SKM-1 treated with dmso at 0.1 percent for 144 hours (cell line): ENCODE results near the gene GAS7.
"Not testable (repeated sequence)": the region's sequence is repeated elsewhere in the genome, so short reads cannot be mapped to it uniquely, and the experiment has no call there.

Source experiments
- DNase-seq: peaks from one replicate; lab custom pipeline; 2025; ENCODE audit not compliant: unreplicated experiment; lab: John Stamatoyannopoulos, UW

Gene GAS7

GRCh38 chr17:10114931-10115535 is 83.4 kb downstream of the GAS7 start:
- peak; percentile 78 for DNase-seq

GRCh38 chr17:10112962-10113361 is 85.4 kb downstream of the GAS7 start:
- no peak for DNase-seq

DNA sequence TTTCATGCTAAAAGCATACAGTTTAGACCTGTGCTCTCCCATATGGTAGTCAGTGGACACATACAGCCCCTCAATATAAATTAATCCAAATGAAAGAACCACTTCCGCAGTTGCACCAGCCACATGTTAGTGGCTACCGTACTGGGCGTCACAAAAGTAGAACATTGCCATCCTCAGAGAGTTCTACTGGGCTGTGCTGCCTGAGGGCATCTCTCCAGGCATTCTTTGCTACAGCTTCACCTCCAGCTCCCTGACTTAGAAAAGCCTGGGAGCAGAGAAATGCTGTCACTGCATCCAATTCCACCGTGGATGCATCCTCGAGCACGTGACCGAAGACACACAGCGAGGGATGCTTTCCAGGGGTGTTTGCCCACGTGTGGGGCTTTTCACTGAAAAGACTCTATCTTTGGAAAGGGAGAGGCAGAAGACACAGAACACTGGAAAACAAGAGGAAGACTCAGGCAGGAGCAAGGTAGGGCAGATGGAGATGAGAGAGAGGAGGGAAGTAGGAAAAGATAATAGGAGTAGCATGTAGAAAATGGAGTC is 86.4 kb downstream of the GAS7 start:
- DNase-seq: no peak

DNA sequence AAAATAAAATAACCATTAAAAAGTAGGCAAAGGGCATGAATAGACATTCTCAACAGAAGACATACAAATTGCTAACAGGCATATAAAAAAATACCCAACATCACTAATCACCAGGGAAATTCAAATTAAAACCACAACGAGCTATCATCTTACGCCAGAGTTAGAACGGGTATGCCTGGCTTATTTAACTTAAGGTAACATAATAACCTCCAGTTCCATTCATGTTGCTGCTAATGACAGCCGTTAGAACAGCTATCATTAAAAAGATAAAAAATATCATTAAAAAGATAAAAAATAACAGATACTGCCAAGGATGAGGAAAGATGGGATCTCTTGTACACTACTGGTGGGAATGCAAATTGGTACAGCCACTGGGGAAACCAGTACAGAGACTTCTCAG is 89.3 kb downstream of the GAS7 start:
- DNase-seq: no peak

GRCh38 chr17:10107316-10108165 is 90.9 kb downstream of the GAS7 start:
- DNase-seq: no peak

DNA sequence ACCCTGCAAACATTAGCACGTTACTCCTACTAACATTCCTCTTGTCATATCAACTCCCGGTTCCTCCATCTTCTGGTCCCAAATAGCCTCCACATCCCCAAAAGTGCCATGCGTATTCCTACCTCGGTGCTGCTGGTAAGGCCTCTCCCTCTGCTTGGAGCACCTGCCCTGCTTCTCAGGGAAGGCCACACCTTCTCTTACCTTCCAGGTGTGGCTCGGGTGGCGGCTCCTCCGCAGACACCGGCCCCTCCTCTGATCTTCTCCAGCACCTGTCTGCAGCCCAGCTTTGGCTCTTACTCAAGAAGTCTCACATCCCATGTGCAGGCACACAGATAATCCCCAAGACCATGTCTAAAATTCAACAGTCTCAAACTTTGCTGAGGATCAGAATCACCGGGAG is 92.3 kb downstream of the GAS7 start:
- no peak for DNase-seq

DNA sequence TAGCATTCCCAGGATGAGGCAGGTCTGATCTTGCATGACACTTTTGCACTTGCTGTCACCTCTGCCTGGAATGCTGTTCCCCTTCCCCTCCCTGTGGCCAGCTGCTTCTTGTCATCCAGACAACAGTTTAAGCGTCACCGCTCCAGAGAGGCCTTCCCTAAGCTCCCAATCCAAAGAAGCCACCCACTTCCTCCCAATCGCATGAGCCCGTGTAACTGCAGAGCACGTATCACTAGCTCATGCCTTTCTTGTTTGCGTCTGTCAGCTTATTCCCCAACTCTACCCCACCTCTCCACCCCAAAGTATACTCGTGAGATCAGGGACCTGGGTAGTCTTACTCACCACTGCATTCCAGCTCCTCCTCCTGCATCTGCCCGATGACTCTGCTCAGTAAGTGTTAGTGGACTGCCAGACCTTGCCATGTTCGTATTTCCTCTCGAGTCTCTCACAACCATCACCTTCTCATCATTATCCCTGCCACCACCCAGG is 92.8 kb downstream of the GAS7 start:
- no peak for DNase-seq

GRCh38 chr17:10103712-10104111 is 94.7 kb downstream of the GAS7 start:
- DNase-seq: no peak

DNA sequence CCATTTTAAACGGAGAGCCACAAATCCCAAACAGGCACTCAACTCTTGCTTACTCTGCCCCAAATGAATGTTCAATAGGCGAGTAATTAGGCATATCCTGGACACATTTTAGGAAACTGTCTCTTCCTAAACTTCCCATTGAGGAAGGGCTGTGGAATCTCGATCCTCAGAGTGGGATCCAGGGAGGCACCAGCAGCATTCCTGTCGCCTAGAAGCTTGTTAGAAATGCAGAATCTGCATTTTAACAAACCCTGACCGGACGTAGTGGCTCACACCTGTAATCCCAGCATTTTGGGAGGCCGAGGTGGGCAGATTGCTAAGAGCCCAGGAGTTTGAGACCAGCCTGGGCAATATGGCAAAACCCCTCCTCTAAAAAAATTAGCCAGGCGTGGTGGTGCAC is 95.6 kb downstream of the GAS7 start:
- no peak for DNase-seq

- no peak for DNase-seq
These were observed 99.3 kb downstream of the GAS7 start for GRCh38 chr17:10099051-10099571.

DNA sequence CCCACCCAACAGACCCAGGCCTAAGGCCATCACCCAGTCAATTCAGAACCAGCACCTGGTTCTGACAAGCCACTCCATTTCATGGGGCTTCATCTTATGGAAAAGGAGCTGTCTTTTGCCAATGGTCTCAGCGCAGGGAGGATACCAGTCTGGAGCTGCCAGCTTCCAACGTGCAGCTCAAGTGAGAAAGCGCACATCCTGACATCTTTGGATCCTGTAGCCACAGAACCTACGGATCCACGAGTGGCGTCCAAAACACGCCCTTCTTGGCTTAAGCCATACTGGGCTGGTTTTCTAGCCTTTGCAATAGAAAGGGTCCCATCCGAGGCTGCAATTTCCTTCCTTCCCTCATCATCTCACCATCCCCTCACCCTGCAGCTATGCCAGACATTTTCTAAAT is 101.8 kb downstream of the GAS7 start:
- DNase-seq: no peak

DNA sequence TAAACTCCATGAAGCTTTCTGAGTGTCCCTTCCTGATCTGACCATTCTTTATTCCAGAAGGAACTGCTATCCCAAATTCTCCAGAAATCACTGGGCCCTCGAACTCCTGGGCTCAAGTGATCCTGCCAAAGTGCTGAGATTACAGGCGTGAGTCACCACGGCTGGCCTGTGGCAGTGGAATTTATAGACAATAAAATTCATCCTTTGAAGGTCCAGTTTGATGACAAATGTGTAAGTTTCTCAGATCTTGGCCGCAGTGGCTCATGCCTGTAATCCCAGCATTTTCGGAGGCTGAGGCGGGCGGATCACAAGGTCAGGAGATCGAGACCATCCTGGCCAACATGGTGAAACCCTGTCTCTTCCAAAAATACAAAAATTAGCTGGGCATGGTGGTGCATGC is 103.1 kb downstream of the GAS7 start:
- not testable (repeated sequence) for DNase-seq

DNA sequence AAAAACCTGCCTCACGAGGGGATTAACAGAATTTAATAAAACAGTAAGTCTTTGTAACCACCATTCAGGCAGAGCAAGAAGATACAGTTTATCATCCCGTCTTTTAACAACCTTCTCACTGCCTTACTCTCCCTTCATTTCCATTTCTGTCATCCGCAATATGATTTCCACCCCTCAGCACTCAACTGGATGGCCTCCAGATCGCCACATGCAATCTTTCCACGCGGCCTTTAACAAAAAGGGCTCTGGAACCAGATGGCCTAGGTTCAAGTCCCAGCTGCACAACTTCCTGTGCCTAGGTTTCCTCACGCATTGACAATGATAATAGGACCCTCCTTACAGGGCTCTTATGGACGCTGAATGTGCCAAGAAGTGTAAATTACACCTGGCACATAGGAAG is 103.6 kb downstream of the GAS7 start:
- no peak for DNase-seq

DNA sequence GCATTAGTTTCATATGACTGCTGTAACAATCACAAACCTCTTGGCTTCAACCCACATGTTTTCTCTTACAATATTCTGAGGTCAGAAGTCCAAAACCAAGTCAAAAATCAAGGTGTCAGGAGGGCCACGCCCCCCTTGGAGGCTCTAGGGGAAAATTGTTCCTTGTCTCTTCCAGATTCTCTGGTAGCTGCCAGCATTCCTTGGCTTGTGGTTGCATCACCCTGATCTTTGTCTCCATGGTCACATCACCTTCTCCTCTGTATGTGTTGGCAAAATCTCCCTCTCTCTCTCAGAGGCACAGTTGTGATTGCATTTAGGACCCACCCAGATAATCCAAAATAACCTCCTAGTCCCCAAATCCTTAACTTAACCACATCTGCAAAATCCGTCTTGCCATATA is 105.8 kb downstream of the GAS7 start:
- DNase-seq: no peak

DNA sequence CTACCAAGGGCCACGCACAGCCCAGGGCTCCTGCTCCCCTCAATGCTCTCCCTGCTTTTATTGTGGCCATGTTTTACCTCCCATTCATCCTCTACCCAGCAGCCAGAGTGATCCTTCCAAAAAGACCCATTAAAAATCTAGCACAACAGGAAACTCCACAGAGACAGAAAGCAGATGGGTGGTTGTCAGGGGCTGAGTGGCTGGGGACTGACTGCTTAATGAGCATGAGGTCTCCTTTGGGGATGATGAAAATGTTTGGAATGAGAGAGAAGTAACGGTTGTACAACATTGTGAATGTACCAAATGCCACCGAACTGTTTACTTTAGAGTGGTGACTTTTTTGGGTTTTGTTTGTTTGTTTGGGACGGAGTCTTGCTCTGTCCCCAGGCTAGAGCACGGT is 107.4 kb downstream of the GAS7 start:
- no peak for DNase-seq

DNA sequence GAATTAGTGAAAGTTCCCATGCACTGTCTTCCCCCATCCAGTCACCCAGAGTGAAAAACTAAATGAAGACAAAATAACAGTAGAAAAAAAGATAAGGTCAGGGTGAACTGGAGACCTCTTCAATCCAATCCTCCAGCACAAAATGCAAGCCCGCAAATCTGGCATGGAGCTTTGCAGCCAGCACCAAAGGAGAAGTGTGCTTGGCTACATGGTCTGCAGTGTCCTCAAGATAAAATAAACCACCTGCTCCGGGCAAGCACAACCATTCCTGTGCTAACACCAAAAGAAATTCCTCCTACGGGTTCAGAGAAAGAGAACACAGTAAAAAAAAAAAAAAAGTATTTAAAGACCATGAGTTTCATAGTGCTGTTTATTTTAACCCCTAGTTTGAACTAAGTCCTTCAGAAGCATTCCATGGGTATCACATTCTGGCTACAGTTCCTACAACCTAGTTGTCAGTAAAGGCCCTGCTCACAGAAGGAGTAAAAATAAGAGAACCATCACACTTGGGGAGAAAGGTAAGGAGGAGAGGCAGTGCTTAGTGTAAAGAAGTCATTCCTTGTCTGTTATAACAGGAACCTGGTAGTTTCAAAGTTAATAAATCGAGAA is 109.1 kb downstream of the GAS7 start:
- no peak for DNase-seq

DNA sequence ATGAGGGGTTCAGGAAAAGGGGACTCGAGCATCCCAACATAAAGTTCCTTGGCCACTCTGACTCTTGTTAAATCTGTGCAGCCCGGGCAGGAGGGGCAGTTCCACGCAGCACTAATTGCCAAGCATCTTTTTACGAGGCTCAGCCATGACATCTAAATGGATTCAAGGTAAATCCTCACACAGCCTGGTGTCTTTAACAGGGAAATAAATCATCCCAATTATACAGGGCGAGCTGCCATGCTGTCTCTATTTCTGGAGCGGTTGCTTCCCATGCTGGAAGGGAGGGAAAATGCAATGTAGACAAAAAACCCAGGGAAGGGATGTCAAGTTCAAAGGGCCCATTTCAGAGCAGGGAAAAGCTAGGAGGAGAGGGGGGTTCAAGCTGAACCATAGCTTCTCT is 110.0 kb downstream of the GAS7 start:
- no peak for DNase-seq

DNA sequence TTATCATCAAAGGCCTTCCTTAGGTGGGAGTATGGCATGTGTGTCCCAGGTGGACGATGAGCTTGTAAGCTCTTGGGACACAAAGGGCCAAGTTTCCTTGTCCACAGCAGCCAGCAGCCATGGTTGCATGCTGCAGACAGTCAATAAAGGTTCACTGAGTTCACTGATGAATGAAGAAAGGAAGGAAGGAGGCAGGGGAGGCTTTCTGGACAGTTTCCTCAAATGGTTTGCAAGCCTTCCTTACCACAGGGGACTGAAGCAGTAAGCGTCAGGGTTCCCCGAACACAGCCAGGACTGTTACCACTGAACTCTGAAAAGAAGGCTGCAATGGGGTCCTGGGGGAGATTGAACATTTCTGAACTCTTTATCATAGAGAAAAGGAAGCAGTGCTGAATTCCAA is 111.1 kb downstream of the GAS7 start:
- peak; percentile 31 for DNase-seq

DNA sequence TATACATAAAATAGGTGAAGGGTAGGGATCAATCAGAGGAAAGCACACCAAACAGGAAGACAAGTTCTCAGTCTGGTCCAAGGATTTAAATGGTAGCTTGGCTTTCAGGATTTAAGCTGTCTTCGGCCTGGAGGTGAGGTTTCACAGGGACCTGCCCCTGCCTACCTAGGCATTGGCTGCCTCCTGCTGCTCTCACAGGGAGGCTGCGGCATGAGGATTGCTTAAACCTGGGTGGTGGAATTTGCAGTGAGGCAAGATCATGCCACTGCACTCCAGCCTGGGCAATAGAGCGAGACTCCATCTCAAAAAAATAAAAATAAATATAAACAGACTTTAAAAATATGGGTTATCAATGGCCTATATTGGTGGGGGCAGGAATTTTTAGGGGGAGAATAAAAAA is 114.5 kb downstream of the GAS7 start:
- no peak for DNase-seq

DNA sequence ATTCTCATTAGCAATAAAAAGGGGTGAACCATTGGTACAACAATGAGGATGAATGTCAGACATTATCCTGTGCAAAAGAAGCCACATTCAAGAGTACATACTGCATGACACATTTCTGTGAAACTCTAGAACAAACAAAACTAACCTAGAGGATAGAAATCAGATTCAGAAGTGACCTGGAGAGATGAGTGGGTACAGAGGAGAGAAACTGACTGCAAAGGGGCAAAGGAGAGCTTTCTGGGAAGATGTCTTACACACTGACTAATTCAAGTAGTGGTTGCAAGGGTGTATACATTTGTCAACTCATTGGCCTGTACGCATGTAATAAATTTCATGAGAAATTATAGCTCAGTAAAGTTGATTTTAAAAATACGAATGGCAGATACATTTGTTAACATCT is 115.6 kb downstream of the GAS7 start:
- DNase-seq: no peak

DNA sequence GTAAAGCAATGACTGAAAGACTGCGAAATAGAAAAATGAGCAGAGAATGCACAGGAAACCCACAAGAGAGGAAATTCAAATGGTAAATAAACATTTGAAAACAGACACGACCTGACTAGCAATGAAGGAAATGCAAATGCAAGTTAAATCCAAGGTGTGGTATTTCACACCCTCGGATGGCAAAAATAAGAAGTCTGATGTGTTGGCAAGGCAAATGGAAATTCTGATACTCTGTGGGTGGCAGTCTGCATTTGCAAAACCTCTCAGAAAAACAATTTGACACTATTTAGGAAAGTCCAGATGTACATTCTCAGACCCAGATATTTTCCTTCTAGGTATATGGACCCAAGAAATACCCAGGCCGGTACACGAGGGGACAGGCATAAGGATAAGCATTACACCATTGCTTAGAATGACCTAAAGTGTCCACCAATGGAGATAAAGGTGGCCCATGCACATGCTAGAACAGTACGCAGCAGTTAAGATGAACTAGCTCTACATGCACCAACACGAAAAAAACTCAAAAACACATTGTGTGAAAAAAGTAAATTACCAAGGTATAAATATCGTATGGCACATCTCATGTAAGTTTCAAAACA is 116.7 kb downstream of the GAS7 start:
- DNase-seq: no peak
